Breast epithelium (tissue), 4 donors: ENCODE data around the gene BID. TPM values are rescaled to one million over a fixed set of nuclear protein-coding genes. Genes with fewer than 3 reads are reported as not detected.
"Not testable (repeated sequence)": the region's sequence is repeated elsewhere in the genome, so short reads cannot be mapped to it uniquely, and the experiment has no call there.

Source experiments
- DNase-seq, 2 donors: peaks; one replicate each; pipeline ENCODE4 v3.0.0-alpha.2; 2019; ENCODE audit warnings: low spot score in 2 of 2
- H3K27ac ChIP-seq, 2 donors: fragments of 200-600 bp; sonication (generic) in 1 of 2; one replicate each; pipeline ENCODE4 v1.5.1; 2016 to 2019; ENCODE audit warnings: mild to moderate bottlenecking in 1 of 2
- H3K27me3 ChIP-seq, 2 donors: fragments of 200-600 bp; sonication (generic) in 1 of 2; one replicate each; pipeline versions ENCODE4 v1.5.1 to v1.6.0; 2017 to 2019; ENCODE audit warnings: control low read depth in 1 of 2, mild to moderate bottlenecking in 1 of 2
- H3K36me3 ChIP-seq: fragments of 200-600 bp; one replicate; pipeline ENCODE4 v1.5.1; 2019
- H3K4me1 ChIP-seq, 2 donors: fragments of 200-600 bp; sonication (generic); one replicate each; pipeline ENCODE4 v1.5.1; 2016 to 2019; ENCODE audit warnings: control low read depth in 1 of 2
- H3K4me3 ChIP-seq, 3 donors: fragments of 200-600 bp; sonication (generic); 1 replicate in 2 of 3; 2 replicates in 1 of 3; pipeline ENCODE4 v1.5.1; 2016 to 2019; ENCODE audit warnings: mild to moderate bottlenecking in 3 of 3, moderate library complexity in 2 of 3
- H3K9me3 ChIP-seq, 2 donors: fragments of 200-600 bp; sonication (generic) in 1 of 2; one replicate each; pipeline ENCODE4 v1.5.1; 2016 to 2019; ENCODE audit warnings: control low read depth in 1 of 2
- POLR2A ChIP-seq: fragments of 450-650 bp; IDR thresholded peaks from one replicate; pipeline ENCODE4 v1.6.1; 2016; ENCODE audit warnings: antibody characterized with exemption, mild to moderate bottlenecking, moderate library complexity
- POLR2AphosphoS5 ChIP-seq, 3 donors: sonication (generic); formaldehyde crosslinking; IDR thresholded peaks; one replicate each; pipeline ENCODE4 v1.6.1; 2017; ENCODE audit warnings: antibody characterized with exemption in 3 of 3
- intact Hi-C: fragments of 100-400 bp; cut with DNase I; formaldehyde crosslinking; loops from one replicate; pipeline ENCODE4 v1.15.1; 2023; ENCODE audit warnings: low total_unique reads
- total RNA-seq, 3 donors: library from RNA; depleted of rRNA; stranded (reverse); fragments of >200 nt; gene quantifications; one replicate each; pipeline ENCODE4 v1.1.0, GENCODE V29; 2016
- TF ChIP-seq, protein P1 (sequence below), 3 donors: fragments of 450-650 bp; IDR thresholded peaks; one replicate each; pipeline ENCODE4 v1.5.1; 2016 to 2017; ENCODE audit warnings: antibody characterized with exemption in 3 of 3, mild to moderate bottlenecking in 3 of 3, moderate library complexity in 3 of 3

Gene BID
- total RNA-seq, 3 donors from 2014 or later, result 25.9 to 35.7 (median 29.0) TPM

DNA sequence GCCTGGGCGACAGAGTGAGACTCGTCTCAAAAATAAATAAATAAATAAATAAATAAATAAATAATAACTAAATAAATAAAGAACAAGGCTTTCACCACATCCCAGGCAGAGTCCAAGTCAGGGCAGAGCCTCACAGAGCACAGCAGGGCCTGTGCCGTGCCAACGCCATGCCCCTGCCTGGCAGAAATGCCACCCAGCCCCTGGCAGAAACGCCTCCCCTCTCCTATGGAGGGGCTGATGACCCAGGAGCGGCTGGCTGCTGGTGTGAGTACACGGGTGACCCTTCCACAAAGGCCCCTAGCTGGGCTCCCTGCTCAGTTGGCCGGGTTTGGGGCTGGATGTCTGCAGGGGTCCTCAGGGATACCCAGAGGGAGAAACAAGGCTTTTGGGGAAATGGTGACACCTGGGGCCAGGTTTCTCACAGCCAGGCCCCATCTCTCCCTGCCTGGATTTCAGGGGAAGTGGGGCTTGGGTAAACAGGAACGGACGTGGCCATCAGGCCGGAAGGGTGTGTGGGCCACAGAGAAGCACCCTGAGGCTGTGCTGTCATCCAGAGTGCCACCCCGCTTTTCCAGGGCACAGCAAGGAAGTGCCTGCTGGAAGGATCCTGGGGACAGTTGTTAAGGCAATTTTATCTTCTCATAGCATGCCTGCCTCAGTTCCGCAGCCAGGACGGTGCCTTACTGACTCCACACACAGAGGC lies 5.1 kb downstream of the BID start:
- H3K36me3 ChIP-seq, result no peaks in the 10 kb centered on the region
- no peaks in the 10 kb centered on the region for H3K9me3 ChIP-seq
- TF ChIP-seq, protein P1, sequence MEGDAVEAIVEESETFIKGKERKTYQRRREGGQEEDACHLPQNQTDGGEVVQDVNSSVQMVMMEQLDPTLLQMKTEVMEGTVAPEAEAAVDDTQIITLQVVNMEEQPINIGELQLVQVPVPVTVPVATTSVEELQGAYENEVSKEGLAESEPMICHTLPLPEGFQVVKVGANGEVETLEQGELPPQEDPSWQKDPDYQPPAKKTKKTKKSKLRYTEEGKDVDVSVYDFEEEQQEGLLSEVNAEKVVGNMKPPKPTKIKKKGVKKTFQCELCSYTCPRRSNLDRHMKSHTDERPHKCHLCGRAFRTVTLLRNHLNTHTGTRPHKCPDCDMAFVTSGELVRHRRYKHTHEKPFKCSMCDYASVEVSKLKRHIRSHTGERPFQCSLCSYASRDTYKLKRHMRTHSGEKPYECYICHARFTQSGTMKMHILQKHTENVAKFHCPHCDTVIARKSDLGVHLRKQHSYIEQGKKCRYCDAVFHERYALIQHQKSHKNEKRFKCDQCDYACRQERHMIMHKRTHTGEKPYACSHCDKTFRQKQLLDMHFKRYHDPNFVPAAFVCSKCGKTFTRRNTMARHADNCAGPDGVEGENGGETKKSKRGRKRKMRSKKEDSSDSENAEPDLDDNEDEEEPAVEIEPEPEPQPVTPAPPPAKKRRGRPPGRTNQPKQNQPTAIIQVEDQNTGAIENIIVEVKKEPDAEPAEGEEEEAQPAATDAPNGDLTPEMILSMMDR (IDR thresholded peaks at IDR 0.05), result no peak
- no peak for TF ChIP-seq POLR2AphosphoS5 (IDR thresholded peaks at IDR 0.05)
- no peak for TF ChIP-seq POLR2A
- DNase-seq, result no peak
- peaks cover 0 to 9% of the 10 kb centered on the region in 2 donors for H3K4me1 ChIP-seq
- H3K27me3 ChIP-seq, result no peaks in the 10 kb centered on the region
- H3K27ac ChIP-seq, result no peak overlapping the region
- H3K4me3 ChIP-seq, result no peak overlapping the region
- intact Hi-C loops, result no loop called here

DNA sequence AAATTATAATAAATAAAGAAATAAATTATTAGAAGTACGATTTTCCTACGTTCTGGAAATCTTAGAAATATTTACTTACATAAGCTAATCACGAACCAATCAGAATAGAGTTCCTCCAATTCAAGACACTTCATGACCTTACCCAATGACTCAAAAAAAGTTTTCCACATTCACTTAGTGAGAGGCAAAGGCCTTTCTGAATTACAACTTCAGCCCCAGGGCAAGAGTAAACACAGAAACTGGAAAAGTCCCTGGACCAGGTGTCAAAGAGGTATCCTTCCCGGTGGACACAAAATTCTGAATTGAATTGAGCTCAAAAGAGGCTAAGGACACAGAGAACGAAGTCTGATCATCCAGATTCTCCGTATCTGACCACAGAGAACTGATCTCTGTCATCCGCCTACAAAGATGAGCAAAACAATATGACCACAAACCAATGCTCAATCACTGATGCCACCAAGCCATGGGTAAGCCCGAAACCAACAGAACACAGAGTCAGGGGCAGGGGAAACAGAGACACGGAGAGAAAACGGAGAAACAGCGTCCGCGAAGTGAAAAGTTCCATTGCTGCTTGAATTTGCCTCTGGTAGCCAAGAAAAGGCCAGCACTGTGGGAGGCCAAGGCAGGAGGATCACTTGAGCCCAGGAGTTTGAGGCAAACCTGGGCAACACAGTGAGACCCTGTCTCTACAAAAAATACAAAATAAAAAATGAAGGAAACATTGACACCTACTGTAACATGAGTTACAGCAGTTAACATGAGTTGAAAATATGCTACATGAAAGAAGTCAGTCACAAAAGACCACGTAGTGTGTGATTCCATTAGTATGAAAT lies 6.8 kb downstream of the BID start:
- no peak for DNase-seq
- TF ChIP-seq, protein P1 (IDR thresholded peaks at IDR 0.05), result no peak
- TF ChIP-seq POLR2A (no peak), POLR2AphosphoS5 (IDR thresholded peaks at IDR 0.05) (no peak)
- H3K4me1 ChIP-seq, result no peaks in the 10 kb centered on the region
- no peak overlapping the region for H3K27ac ChIP-seq
- no peak overlapping the region for H3K4me3 ChIP-seq
- intact Hi-C loops, result no loop called here
- no peaks in the 10 kb centered on the region for H3K36me3 ChIP-seq
- H3K27me3 ChIP-seq, result no peaks in the 10 kb centered on the region
- no peaks in the 10 kb centered on the region for H3K9me3 ChIP-seq

DNA sequence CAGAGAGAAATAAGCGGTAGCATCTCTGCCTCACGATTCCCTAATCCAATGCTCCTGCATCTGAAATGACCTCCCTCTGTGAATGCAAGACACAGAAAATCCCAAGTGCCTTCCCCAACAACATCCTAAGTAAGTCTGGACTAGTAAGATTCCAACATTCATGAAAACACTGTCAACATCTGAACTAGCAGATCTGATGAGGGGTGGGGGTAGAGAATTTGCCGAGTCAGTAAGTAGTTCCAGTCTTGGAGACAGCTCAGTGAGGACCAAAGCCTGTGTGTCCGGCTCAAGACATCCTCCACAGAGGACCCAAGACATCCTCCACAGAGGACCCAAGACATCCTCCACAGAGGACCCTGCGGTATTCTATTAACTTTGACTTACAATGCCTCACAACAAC lies 9.4 kb downstream of the BID start:
- H3K27me3 ChIP-seq, intact Hi-C loops, H3K4me1 ChIP-seq, H3K36me3 ChIP-seq, H3K9me3 ChIP-seq, H3K27ac ChIP-seq, H3K4me3 ChIP-seq, DNase-seq: not testable (repeated sequence)

DNA sequence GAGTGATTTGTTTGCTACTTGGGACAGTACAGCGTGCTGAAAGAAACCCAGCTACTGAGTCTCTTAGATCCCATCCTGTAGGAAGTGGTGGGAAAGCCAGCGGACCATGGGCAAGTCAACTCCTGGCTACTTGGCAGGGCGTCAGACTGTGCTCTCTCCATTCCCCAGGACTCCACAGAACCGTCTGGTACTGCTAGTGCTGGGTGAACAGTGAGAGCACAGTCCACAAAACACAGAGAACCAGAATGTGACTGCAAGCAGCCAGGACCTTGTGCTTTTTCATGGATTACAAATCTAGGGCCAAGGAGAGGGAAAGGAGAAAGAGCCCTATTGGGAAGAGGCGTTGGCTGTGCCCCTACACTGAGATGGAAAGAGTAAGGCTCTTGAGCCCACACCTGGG lies 10.2 kb downstream of the BID start:
- H3K36me3 ChIP-seq, result no peaks in the 10 kb centered on the region
- no peaks in the 10 kb centered on the region for H3K9me3 ChIP-seq
- H3K27me3 ChIP-seq, result no peaks in the 10 kb centered on the region
- H3K4me3 ChIP-seq, result no peak overlapping the region
- DNase-seq, result no peak
- intact Hi-C loops, result no loop called here
- H3K27ac ChIP-seq, result no peak overlapping the region
- no peaks in the 10 kb centered on the region for H3K4me1 ChIP-seq
- TF ChIP-seq POLR2AphosphoS5 (IDR thresholded peaks at IDR 0.05), result no peak

DNA sequence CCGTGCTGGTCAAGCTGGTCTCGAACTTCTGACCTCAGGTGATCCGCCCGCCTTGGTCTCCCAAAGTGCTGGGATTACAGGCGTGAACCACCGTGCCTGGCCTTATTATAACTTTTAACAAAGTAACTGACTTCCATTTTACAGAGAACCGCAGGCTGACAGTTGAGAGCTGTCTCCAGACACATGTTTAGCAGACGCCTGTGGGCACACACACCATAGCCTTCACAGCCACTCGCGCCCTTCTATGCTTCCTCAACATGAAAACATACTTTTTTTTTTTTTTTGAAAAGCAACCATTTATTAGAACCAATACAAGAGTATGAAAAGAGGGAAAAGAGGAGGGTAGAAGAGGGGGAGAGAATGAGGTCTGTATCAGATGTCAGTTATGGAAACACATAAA lies 10.8 kb downstream of the BID start:
- H3K9me3 ChIP-seq, H3K27ac ChIP-seq, H3K4me3 ChIP-seq, intact Hi-C loops, DNase-seq, H3K27me3 ChIP-seq, H3K4me1 ChIP-seq, H3K36me3 ChIP-seq: not testable (repeated sequence)

DNA sequence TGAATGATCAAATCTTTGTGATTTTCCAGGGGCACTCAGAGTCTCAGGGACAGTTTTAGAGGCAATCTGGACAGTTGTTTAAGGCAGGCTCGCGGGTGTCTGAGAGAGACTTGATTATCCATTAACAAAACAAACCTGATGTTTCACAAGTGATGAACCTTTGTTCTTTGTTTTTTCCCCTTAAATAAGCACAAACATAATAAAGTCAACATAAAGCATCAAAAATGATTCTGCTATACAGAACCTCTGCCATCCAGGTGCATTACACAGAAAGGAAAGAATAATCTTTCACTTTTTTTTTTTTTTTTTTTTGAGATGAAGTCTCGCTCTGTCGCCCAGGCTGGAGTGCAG lies 13.2 kb downstream of the BID start:
- H3K9me3 ChIP-seq, result no peaks in the 10 kb centered on the region
- no peaks in the 10 kb centered on the region for H3K4me1 ChIP-seq
- DNase-seq, result no peak
- H3K4me3 ChIP-seq, result no peak overlapping the region
- intact Hi-C loops, result no loop called here
- no peaks in the 10 kb centered on the region for H3K27me3 ChIP-seq
- no peaks in the 10 kb centered on the region for H3K36me3 ChIP-seq
- TF ChIP-seq POLR2A (no peak), POLR2AphosphoS5 (IDR thresholded peaks at IDR 0.05) (no peak)
- TF ChIP-seq, protein P1 (IDR thresholded peaks at IDR 0.05), result no peak
- no peak overlapping the region for H3K27ac ChIP-seq
